ENCODE measurements around the gene KIFAP3. TPM values are rescaled to one million over a fixed set of nuclear protein-coding genes. Genes with fewer than 3 reads are reported as not detected.
"Not testable (repeated sequence)": the region's sequence is repeated elsewhere in the genome, so short reads cannot be mapped to it uniquely, and the experiment has no call there.

Gene KIFAP3
- polyA plus RNA-seq, 1 donor from 2014 or later = 5.5 TPM

DNA sequence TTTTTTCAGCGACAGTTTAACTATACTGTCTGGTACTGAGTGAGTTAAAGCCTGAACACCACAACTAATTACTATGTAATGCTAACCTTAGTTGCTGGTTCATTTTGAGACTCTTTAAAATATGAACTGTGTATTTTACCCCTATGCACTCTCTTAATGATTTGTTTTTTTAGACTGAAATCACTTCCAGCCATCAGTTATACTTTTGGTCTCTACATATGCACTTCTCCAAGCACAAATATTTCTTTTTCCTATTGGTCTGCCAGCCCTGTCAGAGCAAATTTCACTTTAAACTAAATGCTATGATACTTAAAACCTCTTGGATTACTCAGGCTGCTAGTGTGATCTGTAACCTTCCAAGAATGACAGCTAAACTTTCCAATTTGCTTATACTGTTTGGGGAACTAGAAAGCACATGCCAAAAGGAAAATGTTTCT is 142.7 kb downstream of the KIFAP3 start:
- Mint-ChIP-seq H3K4me3 (no peak overlapping the region), H3K9me3 (no peaks in the 10 kb centered on the region), H3K36me3 (no peaks in the 10 kb centered on the region), H3K27me3 (no peaks in the 10 kb centered on the region), H3K27ac (no peak overlapping the region), H3K4me1 (peaks cover 0 to 3% (median 0%) of the 10 kb centered on the region in 3 donors)

DNA sequence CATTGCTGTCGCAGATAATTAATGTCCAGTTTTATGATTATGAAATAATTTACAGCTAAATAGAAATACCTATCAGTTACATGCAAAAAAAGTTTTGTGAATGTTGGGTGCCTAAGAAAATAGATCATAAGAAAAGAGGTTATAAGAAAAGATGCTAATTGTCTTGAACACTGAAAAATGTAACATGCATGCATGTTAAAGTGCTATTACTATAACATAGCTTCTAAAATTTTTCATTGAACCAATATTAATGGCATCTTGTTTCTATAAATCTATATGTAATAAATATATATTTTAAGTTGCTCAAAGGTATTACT is 145.3 kb downstream of the KIFAP3 start:
- Mint-ChIP-seq H3K9me3 (no peaks in the 10 kb centered on the region), H3K4me3 (no peak overlapping the region), H3K4me1 (peaks cover 0 to 3% (median 0%) of the 10 kb centered on the region in 3 donors), H3K36me3 (no peaks in the 10 kb centered on the region), H3K27me3 (no peaks in the 10 kb centered on the region), H3K27ac (no peak overlapping the region)

DNA sequence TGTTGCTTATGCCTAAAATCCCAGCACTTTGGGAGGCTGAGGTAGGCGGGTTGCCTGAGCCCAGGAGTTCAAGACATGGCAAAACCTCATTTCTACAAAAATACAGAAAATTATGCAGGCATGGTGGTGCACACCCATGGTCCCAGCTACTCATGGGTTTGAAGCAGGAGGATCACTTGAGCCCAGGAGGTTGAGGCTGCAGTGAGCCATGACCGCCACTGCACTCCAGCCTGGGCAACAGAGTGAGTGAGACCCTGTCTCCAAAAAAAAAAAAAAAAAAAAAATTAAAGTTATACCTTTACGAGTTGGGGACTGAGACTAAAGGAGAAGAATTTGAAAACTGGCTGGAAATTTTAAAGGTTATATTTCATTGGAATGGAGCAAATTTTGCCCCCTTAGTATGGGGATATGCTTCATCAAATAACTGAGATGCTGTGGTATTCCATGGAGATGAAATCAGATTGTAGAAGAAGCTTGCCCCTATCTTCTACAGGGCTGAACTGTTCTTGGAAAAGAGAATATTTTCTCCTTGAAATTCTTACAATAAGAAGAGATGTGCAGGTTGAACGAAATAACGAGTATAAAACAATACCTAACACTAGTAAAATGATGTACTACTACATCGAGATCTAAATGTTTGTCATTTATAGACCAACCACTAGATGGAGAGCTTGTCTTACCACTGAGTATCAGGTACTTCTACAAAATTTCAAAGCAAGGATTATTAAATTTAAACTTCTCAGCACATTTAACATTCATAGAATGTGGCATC is 145.9 kb downstream of the KIFAP3 start:
- no peak overlapping the region for H3K27ac Mint-ChIP-seq
- no peak overlapping the region for H3K4me3 Mint-ChIP-seq

DNA sequence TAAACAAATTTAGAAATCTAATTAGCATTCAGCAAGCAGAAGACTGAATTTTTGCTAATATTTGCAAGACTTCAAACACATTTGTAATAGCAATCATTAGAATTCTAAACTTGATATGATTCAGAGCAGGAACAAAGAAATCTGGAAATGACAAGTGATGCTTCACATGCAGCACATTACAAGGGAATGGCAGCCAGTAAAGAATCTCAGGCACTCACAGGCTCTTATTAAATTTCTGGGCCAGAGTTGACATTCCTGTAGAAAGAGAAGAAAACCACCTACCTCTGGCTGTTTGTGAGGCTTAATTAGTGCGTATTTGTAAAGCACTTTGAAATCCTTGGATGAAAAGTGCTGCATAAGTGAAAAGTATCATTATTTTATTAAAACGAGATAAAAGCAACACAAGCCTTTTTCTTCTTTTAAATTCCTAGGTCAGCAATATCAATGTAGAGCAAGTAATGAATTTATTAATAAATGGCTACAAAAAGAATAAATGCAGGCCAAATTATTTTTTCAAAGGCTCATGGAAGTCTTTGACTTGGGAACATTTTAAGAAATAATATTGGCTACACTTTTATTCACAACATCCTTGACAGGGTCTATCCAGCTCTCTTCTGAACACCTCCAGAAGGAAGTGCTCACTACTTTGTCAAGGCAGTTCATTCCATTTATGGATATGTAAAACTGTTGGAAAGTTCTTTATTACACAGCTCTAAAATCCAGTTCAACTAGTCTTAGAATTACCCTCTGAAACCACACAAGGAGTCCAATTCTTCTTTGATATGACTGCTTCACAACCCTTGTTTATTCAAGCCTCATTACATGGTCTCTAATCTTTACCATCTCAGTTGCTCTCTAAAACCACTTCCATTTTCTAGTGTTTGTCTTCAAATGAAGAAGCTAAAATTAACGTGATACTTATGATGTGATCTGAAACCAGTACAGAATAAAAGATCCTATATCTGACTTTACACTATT is 148.7 kb downstream of the KIFAP3 start:
- H3K27ac Mint-ChIP-seq = no peak overlapping the region
- H3K27me3 Mint-ChIP-seq = no peaks in the 10 kb centered on the region
- no peak overlapping the region for H3K4me3 Mint-ChIP-seq
- H3K9me3 Mint-ChIP-seq = no peaks in the 10 kb centered on the region
- peaks cover 0 to 3% (median 0%) of the 10 kb centered on the region in 3 donors for H3K4me1 Mint-ChIP-seq
- H3K36me3 Mint-ChIP-seq = peaks cover 10% of the 10 kb centered on the region

More for the DNA sequence above, 145.9 kb downstream of the KIFAP3 start:
- H3K4me1 Mint-ChIP-seq = peaks cover 0 to 3% (median 0%) of the 10 kb centered on the region in 3 donors
- no peaks in the 10 kb centered on the region for H3K9me3 Mint-ChIP-seq
- no peaks in the 10 kb centered on the region for H3K27me3 Mint-ChIP-seq
- H3K36me3 Mint-ChIP-seq = no peaks in the 10 kb centered on the region

DNA sequence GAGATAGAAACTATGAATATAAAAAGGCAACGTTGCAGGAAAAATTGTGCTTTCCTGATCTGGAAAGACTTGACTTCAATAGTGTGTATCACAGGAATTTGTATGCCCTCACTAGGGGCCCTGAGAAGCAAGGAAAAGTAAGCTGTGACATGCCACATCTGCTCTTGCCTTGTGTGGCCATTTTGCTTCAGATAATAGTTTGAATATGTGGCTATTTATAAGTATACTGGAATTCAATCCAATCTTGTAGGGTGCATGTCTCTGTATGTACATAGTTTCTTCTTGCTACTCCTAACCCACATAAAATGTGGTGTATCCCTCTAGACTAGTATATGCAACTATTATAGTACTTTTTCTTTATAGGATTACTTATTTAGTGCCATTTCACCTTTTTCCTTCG is 149.7 kb downstream of the KIFAP3 start:
- H3K27me3 Mint-ChIP-seq = no peaks in the 10 kb centered on the region
- H3K4me3 Mint-ChIP-seq = no peak overlapping the region
- peaks cover 13% of the 10 kb centered on the region for H3K36me3 Mint-ChIP-seq
- no peak overlapping the region for H3K27ac Mint-ChIP-seq
- peaks cover 0 to 3% (median 0%) of the 10 kb centered on the region in 3 donors for H3K4me1 Mint-ChIP-seq
- H3K9me3 Mint-ChIP-seq = no peaks in the 10 kb centered on the region

DNA sequence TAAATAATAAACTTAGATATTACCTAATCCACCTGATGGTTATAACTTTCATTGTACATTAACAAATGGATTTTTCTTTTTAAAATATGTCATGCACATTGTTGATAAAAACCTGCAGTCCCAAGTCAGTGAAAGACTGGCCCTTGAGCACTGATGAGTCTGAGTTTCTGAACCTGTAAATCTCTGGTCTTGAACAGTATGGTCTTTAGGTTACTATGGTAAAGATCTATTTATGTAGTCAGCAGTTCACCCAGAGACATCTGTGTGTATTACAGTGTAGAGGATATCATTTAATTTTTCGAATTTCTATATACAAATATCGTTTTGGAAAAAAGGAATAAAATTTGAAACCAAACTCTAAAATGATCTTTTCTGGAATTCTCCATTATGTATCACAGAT is 150.4 kb downstream of the KIFAP3 start:
- peaks cover 13% of the 10 kb centered on the region for H3K36me3 Mint-ChIP-seq
- no peak overlapping the region for H3K27ac Mint-ChIP-seq
- no peaks in the 10 kb centered on the region for H3K9me3 Mint-ChIP-seq
- H3K4me3 Mint-ChIP-seq = no peak overlapping the region
- H3K4me1 Mint-ChIP-seq = peaks cover 0 to 3% (median 0%) of the 10 kb centered on the region in 3 donors
- H3K27me3 Mint-ChIP-seq = no peaks in the 10 kb centered on the region

DNA sequence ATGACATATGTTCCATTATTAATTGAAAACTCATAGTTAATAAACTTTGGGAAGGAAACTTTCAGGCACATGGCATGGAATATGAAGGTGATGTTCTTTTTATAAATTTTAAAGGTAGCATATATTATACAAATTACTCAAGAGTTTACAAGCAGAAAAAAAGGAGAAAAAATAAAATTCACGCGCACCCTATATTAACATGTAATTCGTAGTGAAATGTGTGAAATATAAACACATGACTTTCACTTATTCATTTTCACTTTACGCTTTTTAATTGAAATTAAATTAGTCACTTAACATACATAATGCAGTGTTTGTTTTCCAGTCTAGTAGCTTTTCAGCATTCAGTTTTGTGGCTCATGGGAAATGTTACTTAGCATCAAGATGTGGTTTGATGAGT is 153.4 kb downstream of the KIFAP3 start:
- no peaks in the 10 kb centered on the region for H3K4me1 Mint-ChIP-seq
- H3K27ac Mint-ChIP-seq = no peak overlapping the region
- no peaks in the 10 kb centered on the region for H3K27me3 Mint-ChIP-seq
- H3K36me3 Mint-ChIP-seq = peaks cover 13% of the 10 kb centered on the region
- H3K4me3 Mint-ChIP-seq = no peak overlapping the region
- no peaks in the 10 kb centered on the region for H3K9me3 Mint-ChIP-seq

DNA sequence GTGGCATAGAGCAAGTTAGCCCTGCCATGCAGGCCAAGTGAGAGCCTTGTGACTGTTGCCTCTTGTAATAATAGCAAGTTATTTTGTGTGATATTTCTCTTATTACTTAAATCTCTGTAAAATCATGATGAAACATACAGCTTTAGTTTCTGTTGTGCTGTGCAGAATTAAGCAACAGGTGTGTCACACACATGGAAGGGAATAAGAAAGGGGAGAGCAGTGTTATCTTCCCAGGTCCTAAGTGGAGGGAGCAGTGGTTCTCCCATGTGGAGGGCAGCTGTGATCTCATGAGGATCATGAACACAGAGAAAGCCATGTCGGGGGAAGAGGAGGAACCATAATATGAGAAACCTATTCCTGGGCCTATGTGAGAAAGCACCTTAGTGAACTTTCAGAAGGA is 155.6 kb downstream of the KIFAP3 start:
- Mint-ChIP-seq H3K36me3 (peaks cover 13% of the 10 kb centered on the region), H3K4me1 (peaks cover 0 to 5% (median 0%) of the 10 kb centered on the region in 3 donors), H3K27ac (peak overlapping the region in 1 of 3 donors; percentile 17), H3K27me3 (no peaks in the 10 kb centered on the region), H3K9me3 (peaks cover 0 to 1% (median 0%) of the 10 kb centered on the region in 3 donors), H3K4me3 (no peak overlapping the region)

DNA sequence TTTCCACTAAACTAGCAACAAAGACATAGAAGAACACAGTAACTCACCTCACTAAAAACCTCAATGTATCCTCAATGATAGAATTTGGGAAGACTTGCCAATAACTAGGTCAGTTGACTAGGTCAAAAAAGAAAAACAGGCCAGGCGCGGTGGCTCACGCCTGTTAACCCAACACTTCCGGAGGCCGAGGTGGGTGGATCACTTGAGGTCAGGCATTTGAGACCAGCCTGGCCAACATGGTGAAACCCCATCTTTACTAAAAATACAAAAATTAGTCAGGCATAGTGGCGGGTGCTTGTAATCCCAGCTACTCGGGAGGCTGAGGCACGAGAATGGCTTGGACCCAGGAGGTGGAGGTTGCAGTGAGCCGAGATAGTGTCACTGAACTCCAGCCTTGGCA is 156.3 kb downstream of the KIFAP3 start:
- H3K9me3 Mint-ChIP-seq, H3K36me3 Mint-ChIP-seq, H3K4me1 Mint-ChIP-seq, H3K27ac Mint-ChIP-seq, H3K27me3 Mint-ChIP-seq, H3K4me3 Mint-ChIP-seq: not testable (repeated sequence)

DNA sequence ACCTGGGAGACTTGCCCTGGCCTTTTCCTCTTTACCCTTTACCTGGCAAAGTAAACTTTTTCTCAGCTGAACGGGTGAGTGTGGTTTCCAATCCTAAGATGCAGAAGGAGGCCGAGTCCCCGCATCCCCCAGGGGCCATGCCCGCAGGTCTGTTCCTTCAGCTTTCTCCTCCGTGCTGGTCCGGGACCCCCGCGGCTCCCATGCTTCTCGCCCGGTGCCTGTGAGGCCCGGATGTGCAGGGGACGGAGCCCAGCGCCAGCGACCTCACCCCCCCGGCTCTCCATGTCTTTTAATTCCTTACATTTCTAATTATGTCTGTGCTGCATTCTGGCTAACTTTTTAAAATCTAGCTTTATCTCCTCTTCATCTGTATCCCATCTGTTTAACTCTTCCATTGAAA is 159.3 kb downstream of the KIFAP3 start:
- H3K4me1 Mint-ChIP-seq = peaks cover 0 to 5% (median 4%) of the 10 kb centered on the region in 3 donors
- H3K27me3 Mint-ChIP-seq = no peaks in the 10 kb centered on the region
- peak overlapping the region in 1 of 3 donors; percentile 73 for H3K27ac Mint-ChIP-seq
- H3K4me3 Mint-ChIP-seq = no peak overlapping the region
- peaks cover under 1% of the 10 kb centered on the region for H3K36me3 Mint-ChIP-seq
- H3K9me3 Mint-ChIP-seq = peaks cover 0 to 1% (median 0%) of the 10 kb centered on the region in 3 donors

DNA sequence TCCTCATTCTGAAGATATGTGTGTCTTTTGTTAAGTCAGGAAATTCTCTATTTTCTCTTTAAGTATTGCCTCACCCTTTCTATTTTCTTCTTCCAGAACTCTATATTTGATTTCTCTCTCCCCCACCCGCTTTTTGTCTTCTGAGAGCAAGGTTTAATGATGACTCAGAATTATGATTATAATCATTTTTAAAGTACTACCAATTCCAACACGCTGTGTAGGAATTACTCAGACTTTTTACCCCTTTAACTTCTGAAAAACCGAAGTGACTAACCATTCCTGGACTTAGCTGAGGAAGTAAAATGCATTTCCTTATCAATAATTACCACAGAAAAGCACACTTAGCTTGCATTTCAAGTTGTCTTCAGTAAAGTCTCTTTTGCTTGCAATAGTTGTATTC is 160.0 kb downstream of the KIFAP3 start:
- Mint-ChIP-seq H3K9me3 (peaks cover 0 to 1% (median 0%) of the 10 kb centered on the region in 3 donors), H3K27ac (no peak overlapping the region), H3K4me3 (no peak overlapping the region), H3K4me1 (peaks cover 0 to 5% (median 4%) of the 10 kb centered on the region in 3 donors), H3K36me3 (no peaks in the 10 kb centered on the region), H3K27me3 (no peaks in the 10 kb centered on the region)

DNA sequence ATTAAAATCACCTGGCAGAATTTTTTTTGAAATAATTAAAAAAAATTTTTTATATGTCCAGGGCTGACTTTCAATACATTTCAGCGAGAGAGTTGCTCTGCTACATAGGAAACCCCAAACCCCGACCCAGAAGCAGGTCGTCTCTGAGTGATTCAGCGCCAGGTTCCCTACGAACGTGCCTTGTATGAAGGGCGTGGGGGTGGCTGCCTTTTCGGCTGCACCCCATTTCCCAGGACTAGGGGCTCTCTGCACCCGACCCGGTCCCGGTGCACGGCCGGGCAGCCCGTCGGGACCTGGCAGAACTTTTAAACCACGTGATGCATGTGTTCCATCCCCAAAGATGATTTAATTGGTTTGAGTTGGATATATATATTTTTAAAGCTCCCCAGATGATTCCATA is 165.0 kb downstream of the KIFAP3 start:
- Mint-ChIP-seq H3K4me3 (no peak overlapping the region), H3K4me1 (peaks cover 7 to 12% (median 9%) of the 10 kb centered on the region in 3 donors), H3K36me3 (peaks cover 3% of the 10 kb centered on the region), H3K27me3 (no peaks in the 10 kb centered on the region), H3K9me3 (peaks cover 0 to 1% (median 1%) of the 10 kb centered on the region in 3 donors), H3K27ac (no peak overlapping the region)

DNA sequence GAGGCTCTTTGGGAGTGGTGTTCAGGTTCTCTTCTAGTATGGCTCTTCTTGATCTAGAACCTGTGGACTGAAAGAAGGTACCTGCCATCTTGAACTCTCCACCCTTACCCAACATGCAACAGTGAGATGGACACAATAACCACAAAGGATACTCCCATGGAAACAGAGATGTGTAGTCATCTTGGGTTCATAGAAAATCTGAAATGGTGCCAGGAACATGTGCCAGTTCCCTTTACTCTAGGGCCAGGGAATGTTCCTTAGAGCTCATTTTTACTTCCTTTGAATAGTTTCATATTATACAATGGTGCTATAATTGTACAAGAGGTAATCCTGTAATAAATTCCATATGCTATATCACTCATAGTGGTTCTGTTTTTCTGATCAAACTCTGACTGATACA is 167.6 kb downstream of the KIFAP3 start:
- peaks cover 10% of the 10 kb centered on the region for H3K27me3 Mint-ChIP-seq
- H3K9me3 Mint-ChIP-seq = peaks cover 0 to 1% (median 0%) of the 10 kb centered on the region in 3 donors
- peaks cover 11 to 18% (median 12%) of the 10 kb centered on the region in 3 donors for H3K4me1 Mint-ChIP-seq
- peaks cover 4% of the 10 kb centered on the region for H3K36me3 Mint-ChIP-seq
- no peak overlapping the region for H3K4me3 Mint-ChIP-seq
- H3K27ac Mint-ChIP-seq = peak overlapping the region in 1 of 3 donors; percentile 56

DNA sequence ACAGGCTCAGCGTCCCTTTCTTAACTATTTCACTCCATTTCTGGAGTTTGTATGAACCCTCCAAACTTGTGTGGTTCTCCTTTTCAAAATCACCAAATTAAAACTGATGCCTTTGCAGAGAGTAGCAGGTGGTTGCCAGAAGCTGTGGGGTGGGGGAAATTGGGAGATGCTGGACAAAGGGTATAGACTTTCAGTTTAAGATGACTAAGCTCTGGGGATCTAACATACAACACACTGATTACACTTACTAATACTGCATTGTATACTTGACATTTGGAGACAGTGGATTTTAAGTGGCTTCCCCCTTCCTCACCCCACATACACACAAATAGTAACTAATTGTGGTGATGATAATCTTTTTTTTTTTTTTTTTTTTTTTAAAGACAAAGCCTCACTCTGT is 169.7 kb downstream of the KIFAP3 start:
- Mint-ChIP-seq H3K27me3 (peaks cover 13% of the 10 kb centered on the region), H3K4me3 (no peak overlapping the region), H3K9me3 (peaks cover 0 to 1% (median 0%) of the 10 kb centered on the region in 3 donors), H3K36me3 (peaks cover 4% of the 10 kb centered on the region), H3K27ac (no peak overlapping the region), H3K4me1 (peaks cover 8 to 18% (median 11%) of the 10 kb centered on the region in 3 donors)

DNA sequence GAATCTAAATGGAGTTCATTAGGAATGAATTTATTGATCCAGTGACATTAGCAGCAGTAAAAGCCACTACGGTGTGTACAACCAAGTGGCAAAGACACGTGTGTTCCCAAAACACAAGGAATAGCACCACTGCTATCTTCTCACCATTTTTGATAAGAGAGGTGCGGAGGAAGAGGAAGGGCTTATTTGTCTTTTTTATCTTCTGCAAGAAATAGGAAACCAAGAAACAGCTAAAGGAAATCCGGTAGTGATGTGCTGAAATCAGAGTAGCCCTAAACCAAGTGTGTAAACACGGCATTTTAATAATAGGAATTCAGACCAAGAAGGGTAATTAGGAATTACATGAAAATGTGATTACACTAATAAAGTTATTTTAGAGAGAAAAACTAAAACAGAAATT is 171.7 kb downstream of the KIFAP3 start:
- Mint-ChIP-seq H3K4me3 (no peak overlapping the region), H3K4me1 (peaks cover 0 to 9% (median 4%) of the 10 kb centered on the region in 3 donors), H3K36me3 (peaks cover 4% of the 10 kb centered on the region), H3K27ac (no peak overlapping the region), H3K27me3 (peaks cover 13% of the 10 kb centered on the region), H3K9me3 (peaks cover 0 to 1% (median 0%) of the 10 kb centered on the region in 3 donors)
